ENCODE results near the gene C6orf47.
A peak's percentile ranks its signal among the peaks of the same experiment; 100 is the strongest.

C6orf47 gene

DNA sequence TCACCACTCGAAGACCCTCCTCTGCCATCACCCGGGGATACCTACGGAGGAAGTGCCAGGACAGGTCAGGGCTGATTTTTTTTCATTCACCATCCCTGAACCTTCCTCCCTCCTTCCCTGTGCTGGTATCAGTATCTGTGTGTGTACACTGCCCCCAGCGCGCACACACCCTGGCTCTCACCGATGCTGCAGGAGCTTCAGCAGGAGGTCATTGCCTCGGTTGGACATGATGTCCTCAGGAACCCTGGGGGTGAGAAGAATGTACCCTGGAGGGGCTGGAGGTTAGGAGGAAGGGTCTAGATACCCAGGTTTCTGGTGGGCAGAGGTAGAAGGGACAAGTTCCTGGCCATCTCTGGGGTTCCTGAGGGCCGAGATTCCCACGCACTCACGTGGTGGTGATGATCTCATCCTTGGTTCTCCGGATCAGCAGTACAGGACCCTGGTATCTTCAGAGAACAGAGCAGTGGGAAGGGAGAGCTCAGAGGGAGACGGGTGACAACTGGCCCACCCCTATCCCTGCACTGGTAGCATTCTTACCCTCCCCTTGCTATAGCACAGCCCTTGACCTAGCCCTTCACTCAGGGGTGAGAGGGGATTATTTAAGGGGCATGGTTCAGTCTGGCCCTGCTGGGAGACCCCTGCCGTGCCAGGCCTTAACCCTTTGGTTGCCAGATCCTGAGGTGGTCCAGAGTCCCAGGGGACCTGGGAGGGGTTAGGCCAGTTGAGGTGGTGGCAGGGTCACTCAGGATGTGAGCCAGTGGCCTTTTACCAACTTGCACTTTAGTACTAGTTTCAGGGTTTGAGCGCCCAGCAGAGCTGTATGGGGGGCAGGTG, 27.5 kb upstream of the C6orf47 start:
- no peak for DNase-seq

DNA sequence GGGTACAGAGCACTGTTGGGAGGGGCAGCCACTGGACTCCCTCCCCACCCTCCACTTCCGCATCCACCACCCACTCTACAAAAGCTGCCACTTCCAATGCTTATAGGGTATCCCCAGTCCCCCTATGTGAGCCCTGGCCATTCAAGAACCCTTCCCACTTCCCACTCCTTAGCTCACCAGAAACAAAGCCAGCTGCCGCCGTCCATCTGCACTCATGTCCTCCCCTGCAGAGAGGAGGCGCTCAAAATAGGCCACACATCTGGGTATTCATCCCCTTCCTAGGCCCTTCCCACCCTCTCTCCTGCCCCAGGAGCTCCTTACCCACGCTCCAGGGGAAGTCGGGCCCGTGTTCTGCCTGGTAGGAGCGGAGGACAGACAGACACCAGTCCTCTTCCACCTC, 26.7 kb upstream of the C6orf47 start:
- no peak for DNase-seq

DNA sequence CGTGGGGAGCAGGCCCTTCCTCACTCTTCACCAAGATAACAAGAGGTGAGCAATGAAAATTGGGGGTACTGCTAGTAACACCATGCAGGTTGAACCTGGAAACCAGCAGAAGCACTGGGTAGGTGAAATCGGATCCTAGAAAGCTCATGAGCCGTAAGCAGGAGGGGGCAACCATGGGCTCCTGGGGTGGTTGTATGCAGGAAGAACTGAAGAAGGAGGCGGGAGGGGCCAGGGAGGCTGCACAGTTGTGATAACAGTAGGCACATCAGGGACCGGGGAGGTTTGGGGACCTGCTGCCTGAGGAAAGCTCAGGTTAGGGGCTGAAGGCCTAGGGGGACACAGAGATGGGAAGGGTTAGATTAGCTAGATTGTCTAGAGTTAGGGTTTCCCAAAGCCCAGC, 25.9 kb upstream of the C6orf47 start:
- DNase-seq: no peak

DNA sequence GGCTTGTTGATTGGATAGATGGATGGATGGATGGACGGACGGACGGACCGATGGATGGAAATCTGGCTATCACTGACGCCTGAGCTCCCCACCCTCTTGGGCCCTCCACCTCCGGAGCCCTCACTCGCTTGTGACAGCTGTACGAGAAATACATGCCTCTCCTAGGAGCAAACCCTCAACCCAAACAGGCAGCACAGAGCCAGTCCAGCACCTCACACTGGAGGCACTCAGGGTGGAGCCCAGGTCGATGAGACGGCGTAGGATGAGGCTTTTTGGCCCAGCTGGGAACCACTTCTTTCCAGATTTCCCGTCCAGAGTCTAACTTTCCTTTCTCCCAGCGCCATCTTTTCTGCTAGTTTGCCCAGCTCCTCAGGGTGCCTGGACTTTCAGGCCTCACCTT, 23.0 kb upstream of the C6orf47 start:
- no peak for DNase-seq

DNA sequence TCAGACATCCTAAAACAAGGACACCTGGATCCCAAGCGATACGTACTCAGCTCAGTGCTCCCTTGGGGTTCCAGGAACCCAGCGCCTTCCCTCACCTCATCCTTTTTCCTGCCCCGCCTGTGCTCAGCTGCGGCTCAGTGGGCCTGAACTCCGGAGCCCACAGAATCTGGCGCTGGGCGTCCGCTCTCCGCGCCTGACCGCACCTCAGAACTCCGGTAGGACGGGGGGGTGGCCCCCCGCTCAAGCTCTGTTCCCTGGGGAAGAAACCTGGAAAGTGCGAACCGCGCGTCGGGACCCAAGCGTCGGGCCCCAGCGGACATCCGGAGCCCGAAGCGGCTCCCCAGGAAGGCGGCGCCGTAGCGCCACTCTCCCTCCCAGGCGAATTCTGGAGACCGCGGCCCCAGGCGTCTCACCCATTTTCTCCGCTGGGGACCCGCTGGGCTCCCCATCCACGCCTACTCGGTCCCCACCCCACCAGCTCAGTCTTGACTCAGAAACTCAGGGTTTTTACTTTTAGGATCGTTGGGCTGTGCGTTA, 20.6 kb upstream of the C6orf47 start:
- no peak for DNase-seq

DNA sequence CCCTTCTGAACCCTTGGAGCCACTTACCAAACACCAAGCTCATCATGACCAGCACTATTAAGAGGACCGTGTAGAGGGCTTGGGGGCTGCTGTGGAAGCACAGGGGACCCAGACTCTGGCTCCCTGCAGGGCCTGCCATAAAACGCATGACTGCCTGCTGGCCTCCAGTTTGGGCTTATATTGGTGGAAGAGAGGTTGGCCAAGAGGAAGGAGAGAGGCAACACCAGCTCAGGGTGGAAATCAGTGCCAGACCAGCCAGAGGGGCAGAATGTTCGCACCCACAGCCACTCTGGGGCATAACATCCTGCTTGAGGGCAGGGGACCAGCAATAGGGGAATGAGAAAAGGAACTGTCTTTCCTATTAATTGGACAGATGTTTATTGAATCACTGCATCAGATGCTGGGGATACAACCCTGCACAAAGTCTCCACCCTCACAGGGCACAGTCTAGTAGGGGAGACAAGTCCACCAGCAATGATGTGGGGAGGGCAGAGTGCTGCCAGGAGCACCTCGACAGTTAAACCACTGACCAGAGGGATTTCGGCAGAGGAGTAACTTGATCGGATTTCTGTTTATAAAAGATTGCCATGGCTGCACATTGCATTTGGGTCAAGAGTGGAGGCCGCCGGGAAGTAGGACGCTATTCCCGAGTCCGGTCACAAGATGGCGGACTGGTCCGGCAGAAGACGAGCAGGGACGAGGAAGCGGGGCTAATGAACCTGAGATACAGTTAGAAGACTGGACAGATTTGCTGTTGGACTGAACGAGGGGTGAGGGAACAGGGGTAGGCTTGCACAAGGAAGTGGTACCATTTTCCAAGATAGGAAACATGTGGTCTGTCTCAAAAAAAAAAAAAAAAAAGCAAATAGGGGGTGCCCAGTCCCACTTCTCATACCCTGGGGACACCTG, 19.9 kb upstream of the C6orf47 start, which contains the start of gene LY6G5C:
Gene LY6G5C (minus strand): TSS at position 842 of the 909 bp plus-strand sequence. CDS start 694 bp downstream, at position 148.
- DNase-seq: peak; percentile 61

DNA sequence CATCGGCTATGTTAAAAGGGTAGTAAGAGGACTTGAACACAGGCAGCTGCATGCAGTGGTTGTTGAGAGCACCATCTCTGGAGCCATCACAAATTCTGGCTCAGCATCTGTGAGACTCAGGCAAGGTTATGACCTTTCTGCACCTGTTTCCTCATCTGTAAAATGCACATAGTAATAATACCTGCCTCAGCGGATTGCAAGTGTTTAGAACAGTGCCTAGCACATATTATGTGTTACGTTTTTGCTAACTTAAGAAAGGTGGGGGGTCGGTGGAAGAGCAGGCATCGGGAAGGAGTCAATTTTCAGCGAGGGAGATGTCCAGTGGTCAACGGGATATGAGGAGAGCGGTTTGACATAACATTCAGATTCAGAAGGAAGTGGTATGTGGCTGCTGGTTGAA, 17.4 kb upstream of the C6orf47 start:
- no peak for DNase-seq

DNA sequence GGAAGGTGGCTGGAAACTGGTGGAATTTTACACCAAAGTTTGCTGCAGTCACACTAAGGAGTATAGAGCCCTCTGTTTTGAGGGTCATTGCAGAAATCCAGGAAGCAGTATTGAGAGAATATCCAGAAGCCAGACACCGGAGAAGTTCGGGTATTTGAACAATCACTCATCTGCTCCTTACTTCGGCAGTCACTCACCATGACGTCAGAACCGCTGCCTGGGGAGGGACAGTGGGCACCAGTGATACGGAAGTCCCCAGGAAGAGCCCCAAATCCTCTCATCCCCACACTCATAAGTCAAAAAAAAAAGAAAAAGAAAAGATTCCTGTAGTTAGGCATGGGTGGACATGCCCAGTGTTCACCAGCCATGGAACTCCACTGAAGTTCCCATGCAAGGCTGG, 16.3 kb upstream of the C6orf47 start:
- no peak for DNase-seq

DNA sequence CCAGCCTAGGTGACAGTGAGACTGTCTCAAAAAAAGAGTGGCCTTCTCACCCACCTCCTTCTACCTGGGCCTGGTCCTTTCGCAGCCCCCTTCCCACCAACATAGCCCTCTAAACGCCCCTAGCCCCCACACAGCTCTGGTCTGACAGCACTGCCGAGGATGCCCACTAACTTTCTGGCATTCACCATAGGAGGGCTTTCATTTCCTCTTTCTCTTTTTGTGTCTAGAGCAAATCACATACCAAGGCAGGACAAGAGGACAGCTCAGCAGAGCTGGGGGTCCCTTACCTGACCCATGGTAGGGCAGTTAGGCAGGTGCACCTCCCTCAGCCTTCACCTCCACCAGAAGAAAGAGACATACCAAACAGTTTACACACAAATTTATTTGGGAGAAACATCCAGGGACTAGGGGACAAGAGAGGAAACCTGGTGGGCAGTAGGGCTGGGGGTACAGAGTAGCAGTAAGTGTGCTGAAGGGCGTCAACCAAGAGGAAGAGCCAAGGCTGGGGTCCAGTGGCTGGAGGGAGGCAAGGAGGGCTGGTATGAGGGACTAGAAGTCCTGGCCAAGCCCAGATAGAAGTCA, 15.8 kb upstream of the C6orf47 start:
- DNase-seq: no peak

DNA sequence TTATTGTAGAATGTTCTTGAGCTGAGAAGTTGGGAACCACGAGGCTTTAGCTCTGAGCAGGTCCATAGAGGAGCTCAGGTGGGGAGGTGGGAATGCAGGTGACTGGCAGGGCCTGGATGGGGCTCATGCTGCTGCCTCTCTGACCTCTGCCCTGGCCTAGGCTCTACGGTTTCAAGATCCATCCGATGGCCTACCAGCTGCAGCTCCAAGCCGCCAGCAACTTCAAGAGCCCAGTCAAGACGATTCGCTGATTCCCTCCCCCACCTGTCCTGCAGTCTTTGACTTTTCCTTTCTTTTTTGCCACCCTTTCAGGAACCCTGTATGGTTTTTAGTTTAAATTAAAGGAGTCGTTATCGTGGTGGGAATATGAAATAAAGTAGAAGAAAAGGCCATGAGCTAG, 9.1 kb upstream of the C6orf47 start, which contains the start of gene LY6G5B:
Gene LY6G5B (plus strand): TSS at position 301 of the 400 bp plus-strand sequence. CDS start 975 bp downstream, outside the sequence.
- no peak for DNase-seq

DNA sequence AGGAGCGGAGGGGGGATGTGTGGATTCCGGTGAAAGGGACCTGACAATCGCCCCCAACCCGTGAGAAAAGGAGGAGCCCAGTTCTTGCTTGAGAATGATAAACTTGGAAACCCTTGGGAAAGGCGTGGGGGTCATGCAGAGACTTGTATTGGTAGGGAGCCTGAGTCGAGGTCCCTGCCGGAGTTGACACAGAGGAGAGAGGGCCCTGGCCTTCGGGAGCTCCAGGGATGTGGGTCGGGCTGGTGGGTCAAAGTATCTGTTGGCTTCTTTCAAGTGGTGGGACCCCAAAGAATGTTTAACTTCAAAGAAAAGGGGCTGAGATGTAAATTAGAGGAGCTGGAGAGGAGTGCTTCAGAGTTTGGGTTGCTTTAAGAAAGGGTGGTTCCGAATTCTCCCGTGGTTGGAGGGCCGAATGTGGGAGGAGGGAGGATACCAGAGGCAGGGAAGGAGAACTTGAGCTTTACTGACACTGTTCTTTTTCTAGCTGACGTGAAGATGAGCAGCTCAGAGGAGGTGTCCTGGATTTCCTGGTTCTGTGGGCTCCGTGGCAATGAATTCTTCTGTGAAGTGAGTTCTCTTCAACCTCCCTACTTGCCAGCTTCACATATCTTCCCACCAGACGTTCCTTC, 5.9 kb upstream of the C6orf47 start:
- DNase-seq: no peak

DNA sequence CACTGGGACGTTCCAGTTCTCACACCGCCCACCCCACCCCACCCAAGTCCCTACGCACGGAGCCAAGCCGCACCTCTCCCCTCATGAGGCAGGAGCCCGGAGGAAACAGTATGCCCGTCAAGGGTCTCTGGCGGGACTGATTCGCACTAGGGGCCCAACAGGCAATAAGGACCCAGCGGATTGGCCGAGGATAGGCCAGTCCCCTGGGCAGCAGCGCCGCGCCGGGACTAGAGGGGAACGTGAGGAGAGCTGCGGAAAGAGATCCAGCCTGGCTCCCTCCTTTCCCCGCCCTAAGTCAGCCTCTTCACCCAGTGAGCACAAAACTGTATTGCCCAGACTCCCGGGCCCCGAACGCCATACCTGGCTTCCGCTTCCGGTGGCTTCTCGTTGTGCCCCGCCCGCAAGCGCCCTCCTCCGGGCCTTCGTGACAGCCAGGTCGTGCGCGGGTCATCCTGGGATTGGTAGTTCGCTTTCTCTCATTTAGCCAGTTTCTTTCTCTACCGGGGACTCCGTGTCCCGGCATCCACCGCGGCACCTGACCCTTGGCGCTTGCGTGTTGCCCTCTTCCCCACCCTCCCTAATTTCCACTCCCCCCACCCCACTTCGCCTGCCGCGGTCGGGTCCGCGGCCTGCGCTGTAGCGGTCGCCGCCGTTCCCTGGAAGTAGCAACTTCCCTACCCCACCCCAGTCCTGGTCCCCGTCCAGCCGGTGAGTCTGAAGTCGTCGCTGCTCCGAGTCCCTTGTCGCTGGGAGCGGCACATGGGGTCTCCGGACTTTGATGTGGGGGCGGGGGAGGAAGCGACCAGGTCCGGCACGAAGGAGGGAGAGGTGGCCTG, 5.1 kb upstream of the C6orf47 start, which contains the start of gene CSNK2B:
Gene CSNK2B (plus strand): TSS at position 580 of the 836 bp plus-strand sequence. CDS start 752 bp downstream, outside the sequence.
- DNase-seq: peak; percentile 96

DNA sequence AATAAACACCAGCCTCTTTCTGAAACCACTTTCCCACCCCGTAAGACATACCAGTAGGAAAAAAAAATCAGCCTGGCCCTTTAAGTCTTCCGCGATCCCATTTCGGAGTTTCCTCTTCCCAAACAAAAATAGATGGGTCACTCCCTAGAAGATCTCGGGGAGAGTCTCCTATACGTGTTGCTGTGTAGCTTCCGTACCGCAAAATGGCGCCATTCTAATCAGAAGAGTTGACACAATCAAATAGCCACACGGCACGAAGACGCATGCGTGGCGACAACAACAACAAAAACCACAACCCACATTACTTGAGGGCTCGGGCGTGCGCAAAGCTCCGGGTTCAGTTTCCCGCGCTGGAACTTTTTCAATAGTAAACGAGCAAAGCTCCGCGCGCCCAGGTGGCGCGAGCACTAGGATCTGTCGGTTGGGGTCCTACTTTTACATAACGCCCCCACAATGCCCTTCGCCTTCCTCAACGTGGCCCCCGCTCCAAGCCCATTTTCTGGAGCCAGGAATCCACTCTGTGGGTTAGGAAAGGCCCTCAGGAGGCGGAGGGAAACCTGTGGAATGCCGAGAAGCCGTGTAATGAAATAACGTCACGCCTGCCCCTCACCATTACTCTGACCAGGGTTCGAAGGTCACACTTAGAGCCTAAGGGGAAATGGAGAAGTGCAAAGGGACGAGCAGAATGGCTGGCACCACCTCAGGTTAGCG, 4.4 kb upstream of the C6orf47 start, which contains the start of gene GPANK1:
Gene GPANK1 (minus strand): TSS at position 208 of the 711 bp plus-strand sequence. CDS start 519 bp downstream, outside the sequence.
- DNase-seq: peak; percentile 92

DNA sequence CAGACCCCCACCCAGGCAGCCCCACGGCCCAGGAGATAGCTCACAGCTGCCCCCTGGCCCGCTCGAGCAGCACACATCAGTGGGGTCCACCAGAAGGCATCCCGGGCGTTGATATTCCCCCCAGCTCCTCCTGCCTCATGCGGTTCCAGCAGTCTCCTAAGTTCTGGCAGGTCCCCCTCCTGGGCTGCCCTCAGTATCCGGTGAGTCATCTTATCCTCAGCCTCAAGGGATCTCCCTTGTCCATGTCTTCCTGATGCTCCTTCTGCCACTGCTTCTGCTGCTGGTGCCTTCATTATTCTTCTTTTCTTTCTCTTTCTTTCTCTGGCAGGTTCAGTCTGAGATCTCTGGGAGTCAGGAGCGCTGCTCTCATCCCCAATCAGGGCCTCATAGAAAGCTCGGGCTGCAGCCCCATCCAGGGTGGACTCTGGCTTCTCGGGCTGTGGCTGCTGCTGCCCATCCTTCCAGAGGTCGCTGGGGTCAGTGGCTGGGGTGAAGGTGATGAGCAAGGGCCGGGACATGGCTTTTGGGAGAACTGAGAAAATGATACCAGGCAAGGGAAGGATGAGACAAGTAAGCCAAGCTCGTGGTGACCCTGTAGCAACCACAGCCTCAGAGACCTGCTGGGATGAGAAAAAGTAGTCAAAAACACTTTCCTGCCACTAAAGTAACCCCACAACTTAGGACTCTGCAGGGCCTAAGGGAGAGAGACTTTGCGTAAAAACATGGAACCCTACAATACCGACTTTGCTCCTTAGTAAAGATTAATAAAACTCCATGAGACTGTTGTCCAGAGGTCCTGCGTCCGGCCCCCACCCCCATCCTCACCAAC, 3.6 kb upstream of the C6orf47 start:
- no peak for DNase-seq

DNA sequence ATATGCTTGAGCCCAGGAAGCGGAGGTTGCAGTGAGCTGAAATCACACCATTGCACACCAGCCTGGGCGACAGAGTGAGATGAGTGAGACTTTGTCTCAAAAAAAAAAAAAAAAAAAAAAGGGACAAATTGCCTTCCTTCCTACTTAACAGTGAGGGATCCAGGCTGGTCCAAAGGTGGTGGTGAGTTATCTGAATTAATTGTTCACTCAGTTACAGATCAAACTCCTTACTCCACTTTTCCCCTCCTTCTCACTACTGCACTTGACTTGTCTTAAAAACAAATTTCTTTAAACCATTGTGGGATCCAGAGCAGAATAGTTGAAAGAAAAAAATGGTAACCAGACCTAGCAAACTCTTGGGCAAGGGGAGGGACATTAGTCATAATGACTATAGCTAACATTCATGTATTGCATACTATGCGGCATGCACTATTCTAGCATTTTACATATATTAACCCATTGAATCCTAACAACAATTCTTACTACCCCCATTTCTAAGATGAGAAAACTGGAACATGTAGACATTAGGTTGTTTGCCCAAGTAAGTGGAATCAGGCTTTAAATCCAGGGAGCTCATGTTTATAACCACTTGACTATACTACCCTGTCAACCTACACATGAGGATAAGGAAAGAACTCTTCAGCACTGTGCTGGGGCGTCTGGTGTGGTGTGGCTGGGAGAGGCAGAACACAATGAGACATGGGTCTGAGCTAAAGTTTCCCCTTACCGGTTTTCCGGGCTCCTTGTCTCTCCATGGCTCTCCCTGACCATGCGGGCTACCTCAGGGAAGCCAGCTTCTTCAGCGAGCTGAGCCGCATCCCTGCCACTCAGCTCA, 2.8 kb upstream of the C6orf47 start:
- DNase-seq: no peak

DNA sequence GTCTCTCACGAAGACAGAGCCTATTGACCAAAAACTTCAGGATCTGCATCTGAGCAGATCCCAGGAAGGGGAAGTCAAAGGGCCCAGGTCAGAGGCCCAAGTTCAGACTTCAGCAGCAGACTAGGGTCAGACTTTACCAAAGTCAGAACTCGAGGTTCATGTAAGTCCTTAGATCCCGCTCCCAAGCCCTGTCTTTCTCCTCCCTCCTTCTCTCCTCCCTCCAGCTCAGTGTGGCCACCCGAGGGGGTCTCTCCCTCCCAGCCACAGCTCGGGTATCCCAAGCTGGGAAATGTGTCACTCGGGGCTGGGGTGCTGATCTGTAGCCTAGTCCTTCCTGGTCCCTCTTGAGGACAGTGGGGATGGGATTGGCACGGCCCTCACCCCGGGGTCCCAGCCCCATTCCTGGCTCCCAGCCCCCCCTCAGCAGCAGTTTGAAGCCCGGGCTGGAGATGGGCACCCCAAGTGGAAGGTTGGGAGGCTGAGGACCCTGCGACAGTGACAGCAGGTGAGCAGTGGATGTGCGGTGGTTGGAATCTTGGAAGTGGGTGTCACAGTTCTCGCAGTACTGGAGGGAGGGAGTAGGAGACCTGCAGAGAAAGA, 1.6 kb upstream of the C6orf47 start:
- DNase-seq: no peak

DNA sequence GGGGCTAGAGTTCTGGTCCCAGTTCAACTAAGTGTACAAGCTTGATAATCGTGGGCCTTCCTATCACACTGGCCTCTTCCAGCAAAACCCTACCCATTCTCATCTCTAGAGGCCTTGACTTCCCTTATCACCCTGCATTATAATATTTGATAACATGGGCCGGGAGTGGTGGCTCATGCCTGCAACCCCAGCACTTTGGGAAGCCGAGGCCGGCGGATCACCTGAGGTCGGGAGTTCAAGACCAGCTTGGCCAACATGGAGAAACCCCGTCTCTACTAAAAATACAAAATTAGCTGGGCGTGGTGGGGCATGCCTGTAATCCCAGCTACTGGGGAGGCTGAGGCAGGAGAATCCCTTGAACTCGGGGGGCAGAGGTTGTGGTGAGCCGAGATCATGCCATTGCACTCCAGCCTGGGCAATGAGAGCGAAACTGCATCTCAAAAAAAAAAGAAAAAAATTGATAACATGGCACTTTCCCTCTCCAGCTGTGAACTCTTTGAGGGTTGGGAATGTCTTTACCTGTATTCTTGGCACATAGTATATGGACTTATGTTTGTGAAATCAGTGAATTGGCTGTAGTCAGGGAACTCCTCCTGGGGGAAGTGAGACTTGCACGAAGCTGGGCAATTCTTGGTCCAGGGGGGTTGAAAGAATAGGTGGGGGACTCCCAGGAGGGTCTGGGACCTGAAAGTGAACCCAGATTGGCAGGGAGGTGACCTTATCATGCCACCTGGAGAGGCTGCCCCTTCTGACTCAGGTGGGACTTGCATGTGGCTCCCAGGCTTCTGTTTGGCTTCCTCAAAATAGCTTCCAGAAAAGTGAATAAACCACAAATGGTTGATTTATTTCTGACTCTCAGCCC, 915 bp upstream of the C6orf47 start:
- no peak for DNase-seq

All from NCI-H1694 treated with DMSO at 0.1 percent for 48 hours (cell line).